ENCODE measurements around the gene RCCD1. TPM values are rescaled to one million over a fixed set of nuclear protein-coding genes. Genes with fewer than 3 reads are reported as not detected.

RCCD1 gene
- total and polyA plus RNA-seq, 9 of the 15 experiments (the other 6 are each of a cell fraction or from before 2014, with no cell fraction given) = 11.1 to 51.4 (median 24.7) TPM

- peak in 1 of 3 experiments; percentile 32 for TF ChIP-seq YY1 (IDR thresholded peaks at IDR 0.05; ENCODE audit: borderline replicate concordance in 1 of 3, control insufficient read depth in 1 of 3, extremely low read depth in 1 of 3, insufficient read depth in 3 of 3, insufficient read length in 1 of 3, insufficient replicate concordance in 2 of 3, low read depth in 1 of 3, low read length in 2 of 3)
- no peak for TF ChIP-seq EHMT2 (IDR thresholded peaks at IDR 0.05)
- no peak for TF ChIP-seq KDM1A (IDR thresholded peaks at IDR 0.05)
- TF ChIP-seq ZNF263 (CRISPR knock-in tag; IDR thresholded peaks at IDR 0.05; ENCODE audit: borderline replicate concordance) = no peak
- peak; percentile 97 for TF ChIP-seq ZBTB33 (CRISPR knock-in tag; IDR thresholded peaks at IDR 0.05)
- no peak for TF ChIP-seq EGR1 (conservative IDR thresholded peaks at IDR 0.05)
- TF ChIP-seq ZNF232 (CRISPR knock-in tag; IDR thresholded peaks at IDR 0.05) = no peak
- no peak for TF ChIP-seq CEBPG (CRISPR knock-in tag; IDR thresholded peaks at IDR 0.05)
- TF ChIP-seq CEBPG (tag; conservative IDR thresholded peaks at IDR 0.05 in 1 of 2, IDR thresholded peaks at IDR 0.05 in 1 of 2) = no peak
- no peak for TF ChIP-seq ZNF511 (CRISPR knock-in tag; IDR thresholded peaks at IDR 0.05)
- peak; percentile 54 for TF ChIP-seq RBFOX2 (IDR thresholded peaks at IDR 0.05; ENCODE audit: low read depth, low read length)
- TF ChIP-seq GTF2E2 (tag; IDR thresholded peaks at IDR 0.05) = no peak
These were observed 1.8 kb downstream of the RCCD1 start (continued) for GRCh38 chr15:90956274-90957030.

Data from K562 (cell line).